ENCODE data around the gene DOCK10.

Gene DOCK10

GRCh38 chr2:224892574-224893204, 149.6 kb downstream of the DOCK10 start:
- H3K4me3 ChIP-seq (replicated peaks; ENCODE audit: low read depth, low read length): no peak overlapping the region
- DNase-seq (ENCODE audit: extremely low read depth, low read depth): no peak
- no peak for TF ChIP-seq CTCF (IDR thresholded peaks at IDR 0.05; ENCODE audit: low read depth, low read length, missing control alignments)

DNA sequence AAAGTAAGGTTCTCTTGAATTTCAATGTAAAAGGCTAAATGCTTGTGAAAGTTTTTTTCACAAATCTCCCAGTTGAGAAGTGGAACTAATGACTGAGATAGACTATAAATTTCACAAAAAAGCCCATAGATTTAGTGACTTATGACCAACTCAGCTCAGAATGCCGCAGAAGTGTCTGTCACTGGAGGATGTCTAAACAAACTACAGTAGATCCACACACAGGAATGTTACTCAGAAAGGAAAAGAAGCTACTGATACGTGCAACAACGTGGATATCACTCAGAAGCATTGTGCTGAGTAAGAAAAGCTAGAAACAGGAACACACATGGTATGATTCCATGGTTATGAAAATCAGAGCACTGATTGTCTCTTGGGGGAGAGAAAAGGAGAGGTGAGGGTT, 151.9 kb downstream of the DOCK10 start:
- no peak for TF ChIP-seq CTCF (IDR thresholded peaks at IDR 0.05; ENCODE audit: low read depth, low read length, missing control alignments)
- DNase-seq (ENCODE audit: extremely low read depth, low read depth): no peak
- H3K4me3 ChIP-seq (replicated peaks; ENCODE audit: low read depth, low read length): no peak overlapping the region

- DNase-seq (ENCODE audit: extremely low read depth, low read depth): peak; percentile 44
- TF ChIP-seq CTCF (IDR thresholded peaks at IDR 0.05; ENCODE audit: low read depth, low read length, missing control alignments): peak; percentile 49
- no peak overlapping the region for H3K4me3 ChIP-seq (replicated peaks; ENCODE audit: low read depth, low read length)
Observed at GRCh38 chr2:224887141-224887540, 155.1 kb downstream of the DOCK10 start.

DNA sequence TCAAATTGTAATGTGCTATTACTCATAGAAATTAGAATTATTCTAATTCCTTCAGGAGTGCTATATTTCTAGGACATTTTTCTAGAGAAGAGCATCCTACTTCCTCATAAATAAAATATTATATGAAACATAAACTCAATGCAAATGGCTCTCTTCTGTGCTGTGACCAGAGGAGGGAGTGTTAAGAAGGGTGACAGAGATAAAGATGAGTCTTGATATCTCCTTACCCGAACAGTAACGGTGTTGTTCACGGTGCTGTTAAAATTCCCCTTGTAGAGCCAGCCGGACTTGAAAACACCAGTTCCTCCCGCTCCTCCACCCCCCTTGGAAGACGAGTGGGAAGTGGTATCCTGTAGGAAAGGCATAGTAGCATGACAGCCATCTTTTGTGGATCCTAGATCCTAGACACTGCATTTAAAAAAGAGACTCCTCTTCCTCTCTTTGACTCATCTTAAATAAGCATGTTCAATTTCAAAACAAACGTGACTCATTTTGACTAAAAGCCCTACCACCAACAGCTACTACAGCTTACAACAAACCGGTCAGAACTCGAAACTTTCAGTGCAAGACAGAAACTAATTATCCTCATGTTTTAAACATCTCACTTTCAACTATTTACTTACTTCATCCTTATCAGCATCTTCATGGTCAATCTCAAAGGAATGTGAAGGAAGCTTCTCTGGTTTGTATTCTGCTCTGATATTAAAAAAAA, 156.3 kb downstream of the DOCK10 start:
- no peak overlapping the region for H3K4me3 ChIP-seq (replicated peaks; ENCODE audit: low read depth, low read length)
- DNase-seq (ENCODE audit: extremely low read depth, low read depth): peak; percentile 52
- TF ChIP-seq CTCF (IDR thresholded peaks at IDR 0.05; ENCODE audit: low read depth, low read length, missing control alignments): no peak

GRCh38 chr2:224885291-224885690, 157.0 kb downstream of the DOCK10 start:
- no peak for DNase-seq (ENCODE audit: extremely low read depth, low read depth)
- no peak for TF ChIP-seq CTCF (IDR thresholded peaks at IDR 0.05; ENCODE audit: low read depth, low read length, missing control alignments)

DNA sequence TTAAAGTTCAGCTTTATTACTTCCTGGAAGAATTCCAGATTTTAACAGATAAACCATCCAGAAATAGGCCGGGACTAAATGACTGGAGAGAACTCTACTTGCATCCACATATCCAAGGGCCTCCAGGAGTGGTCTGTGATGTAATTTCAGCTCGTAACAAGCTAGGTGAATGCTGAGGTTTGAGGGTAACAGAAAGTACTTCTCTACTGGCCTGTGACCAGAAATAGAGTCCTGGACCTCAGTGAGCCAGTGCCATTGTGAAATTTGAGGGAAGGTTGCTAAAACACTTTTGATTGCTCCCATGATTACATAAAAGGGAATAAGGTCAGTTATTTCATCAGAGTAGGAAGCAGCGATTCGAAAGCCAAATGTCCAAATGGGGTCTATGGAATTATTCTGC, 158.1 kb downstream of the DOCK10 start:
- TF ChIP-seq CTCF (IDR thresholded peaks at IDR 0.05; ENCODE audit: low read depth, low read length, missing control alignments): no peak
- DNase-seq (ENCODE audit: extremely low read depth, low read depth): no peak
- no peak overlapping the region for H3K4me3 ChIP-seq (replicated peaks; ENCODE audit: low read depth, low read length)

More at GRCh38 chr2:224885291-224885690, 157.0 kb downstream of the DOCK10 start:
- no peak overlapping the region for H3K4me3 ChIP-seq (replicated peaks; ENCODE audit: low read depth, low read length)
